CD4-positive, alpha-beta T cell treated with Interferon gamma for 1 hour (primary cell): ENCODE data around the gene THOC1.

Source experiments
- DNase-seq: peaks from one replicate; pipeline ENCODE4 v3.0.0-alpha.2; 2020

The THOC1 gene

GRCh38 chr18:211582-211981 lies 56.3 kb downstream of the THOC1 start:
- no peak for DNase-seq

- DNase-seq = no peak
Observed at GRCh38 chr18:210733-211132, 57.1 kb downstream of the THOC1 start.

- DNase-seq = no peak
Observed at GRCh38 chr18:210075-210474, 57.8 kb downstream of the THOC1 start.

- no peak for DNase-seq
Observed at GRCh38 chr18:199768-200167, 68.1 kb downstream of the THOC1 start.

- DNase-seq = no peak
Observed at GRCh38 chr18:199214-199613, 68.6 kb downstream of the THOC1 start.

- no peak for DNase-seq
Observed at GRCh38 chr18:195651-196050, 72.2 kb downstream of the THOC1 start.

- DNase-seq = no peak
Observed at GRCh38 chr18:192801-193200, 75.0 kb downstream of the THOC1 start.

- no peak for DNase-seq
Observed at GRCh38 chr18:191725-192124, 76.1 kb downstream of the THOC1 start.

GRCh38 chr18:189254-189653 lies 78.6 kb downstream of the THOC1 start:
- DNase-seq = no peak

GRCh38 chr18:183769-184168 lies 84.1 kb downstream of the THOC1 start:
- DNase-seq = no peak

- DNase-seq = no peak
Observed at GRCh38 chr18:181711-182110, 86.1 kb downstream of the THOC1 start.

- DNase-seq = no peak
Observed at GRCh38 chr18:179499-179898, 88.3 kb downstream of the THOC1 start.

GRCh38 chr18:172361-172760 lies 95.5 kb downstream of the THOC1 start:
- no peak for DNase-seq
